GM23338 (cell line): ENCODE data around the gene FATE1.

Experiments used
- CREB1 ChIP-seq: fragments of 250-450 bp; sonication (Bioruptor Pico); IDR thresholded peaks from 2 replicates; pipeline ENCODE4 v1.5.0; 2020; ENCODE audit warnings: low read depth, mild to moderate bottlenecking, moderate library complexity
- CTCF ChIP-seq, 2 experiments: fragments of 200-600 bp in 1 of 2; sonication (generic) in 1 of 2; conservative IDR thresholded peaks; 2 replicates each; pipeline versions ENCODE4 v1.5.1 to v1.6.1; 2016 to 2017; ENCODE audit warnings: antibody characterized with exemption in 2 of 2, low read depth in 2 of 2, mild to moderate bottlenecking in 2 of 2, moderate library complexity in 1 of 2
- ETS1 ChIP-seq: IDR thresholded peaks from 2 replicates; pipeline ENCODE4 v1.6.1; 2016; ENCODE audit warnings: antibody characterized with exemption
- EZH2 ChIP-seq: fragments of 200-600 bp; sonication (generic); IDR thresholded peaks from one replicate; pipeline ENCODE4 v1.8.0; 2017; ENCODE audit warnings: antibody characterized with exemption, mild to moderate bottlenecking, low read depth; ENCODE audit not compliant: unreplicated experiment
- JUNB ChIP-seq: IDR thresholded peaks from one replicate; pipeline ENCODE4 v1.6.1; 2016; ENCODE audit warnings: antibody characterized with exemption; ENCODE audit not compliant: unreplicated experiment
- NANOG ChIP-seq: IDR thresholded peaks from 2 replicates; pipeline ENCODE4 v1.6.1; 2016; ENCODE audit warnings: antibody characterized with exemption, borderline replicate concordance
- POLR2AphosphoS5 ChIP-seq: IDR thresholded peaks from 2 replicates; pipeline ENCODE4 v1.6.1; 2016; ENCODE audit warnings: antibody characterized with exemption, low read depth
- REST ChIP-seq: IDR thresholded peaks from one replicate; pipeline ENCODE4 v1.6.1; 2018; ENCODE audit warnings: antibody characterized with exemption; ENCODE audit not compliant: unreplicated experiment
- ZNF331 ChIP-seq: fragments of 250-450 bp; sonication (Bioruptor Pico); IDR thresholded peaks from 2 replicates; pipeline ENCODE4 v1.5.0; 2020; ENCODE audit warnings: low read depth, mild to moderate bottlenecking, moderate library complexity

- no peak for TF ChIP-seq CTCF (conservative IDR thresholded peaks at IDR 0.05; ENCODE audit: low read depth in 2 of 2)
- no peak for TF ChIP-seq CREB1 (CRISPR knock-in tag)
- TF ChIP-seq EZH2 = no peak
- TF ChIP-seq POLR2AphosphoS5 = no peak
- no peak for TF ChIP-seq REST
- TF ChIP-seq JUNB = no peak
- no peak for TF ChIP-seq ETS1
- TF ChIP-seq ZNF331 (CRISPR knock-in tag) = no peak
- TF ChIP-seq NANOG = no peak
These were observed 39.6 kb upstream of the FATE1 start for GRCh38 chrX:151676196-151676595.
